IMR-90 (cell line): ENCODE measurements around the gene CENPT. TPM values are rescaled to one million over a fixed set of nuclear protein-coding genes. Genes with fewer than 3 reads are reported as not detected.

ENCODE experiments used
- ATAC-seq: fragments of 200-7000 bp; cut with Tn5 transposase; 2 replicates; pipeline ENCODE4 v1.9.1; 2020; ENCODE audit warnings: low read depth, mild to moderate bottlenecking, moderate library complexity
- BruUV-seq: library from RNA; stranded (reverse); fragments of 400-500 nt; replicated peaks from 2 replicates; lab custom pipeline; 2021; lab: Mats Ljungman, UMichigan
- CTCF ChIA-PET: fragments of 300-600 bp; formaldehyde crosslinking; extraction: SDS; loops from one replicate; lab custom pipeline; 2021; ENCODE audit warnings: antibody characterized with exemption; lab: Yijun Ruan, JAX
- POLR2A ChIA-PET: fragments of 300-600 bp; sonication (Branson Sonifier 250); formaldehyde crosslinking; loops from one replicate; lab custom pipeline; 2022; ENCODE audit warnings: antibody characterized with exemption; ENCODE audit not compliant: unreplicated experiment; lab: Charles Lee
- DNase-seq: peaks from one replicate; pipeline ENCODE4 v3.0.0; 2013
- H2AFZ ChIP-seq: replicated peaks from 2 replicates; pipeline ENCODE3; 2013; ENCODE audit warnings: low read length, mild to moderate bottlenecking; ENCODE audit not compliant: poor library complexity
- H2AK5ac ChIP-seq: 2 replicates; pipeline ENCODE4 v1.6.1; 2013; ENCODE audit warnings: low read depth, low read length, inconsistent platforms
- H2AK9ac ChIP-seq: replicated peaks from 2 replicates; pipeline ENCODE3; 2013; ENCODE audit warnings: mild to moderate bottlenecking, low read depth, low read length, moderate library complexity; ENCODE audit not compliant: poor library complexity
- H2BK120ac ChIP-seq: 2 replicates; pipeline ENCODE4 v1.6.1; 2013; ENCODE audit warnings: low read depth, low read length, inconsistent platforms
- H2BK15ac ChIP-seq: 3 replicates; pipeline ENCODE4 v1.6.1; 2013; ENCODE audit warnings: low read depth, low read length, inconsistent platforms
- H2BK20ac ChIP-seq: 2 replicates; pipeline ENCODE4 v1.6.1; 2013; ENCODE audit warnings: low read depth, mild to moderate bottlenecking, inconsistent platforms, low read length, moderate library complexity
- H2BK5ac ChIP-seq: 2 replicates; pipeline ENCODE4 v1.6.1; 2013; ENCODE audit warnings: mild to moderate bottlenecking, low read depth, low read length, inconsistent platforms; ENCODE audit not compliant: poor library complexity, severe bottlenecking
- H3K14ac ChIP-seq: replicated peaks from 2 replicates; pipeline ENCODE4 v1.6.1; 2013; ENCODE audit warnings: low read depth, low read length, inconsistent platforms
- H3K18ac ChIP-seq: 2 replicates; pipeline ENCODE4 v1.6.1; 2013; ENCODE audit warnings: low read depth, low read length, control low read depth
- H3K23ac ChIP-seq: 2 replicates; pipeline ENCODE4 v1.6.1; 2013; ENCODE audit warnings: low read depth, low read length, inconsistent platforms
- H3K27ac ChIP-seq: 2 replicates; pipeline ENCODE4 v1.5.1; 2013; ENCODE audit warnings: mild to moderate bottlenecking, control low read depth, low read length; ENCODE audit not compliant: insufficient read depth
- H3K27me3 ChIP-seq: 2 replicates; pipeline ENCODE4 v1.6.1; 2013; ENCODE audit warnings: low read length; ENCODE audit not compliant: control insufficient read depth, insufficient read depth
- H3K36me3 ChIP-seq: 2 replicates; pipeline ENCODE4 v1.6.1; 2013; ENCODE audit warnings: low read length, mixed read lengths; ENCODE audit not compliant: control insufficient read depth, insufficient read depth
- H3K4ac ChIP-seq: 2 replicates; pipeline ENCODE4 v1.6.1; 2013; ENCODE audit warnings: low read depth, low read length, inconsistent platforms
- H3K4me1 ChIP-seq: 2 replicates; pipeline ENCODE4 v1.6.1; 2013; ENCODE audit warnings: low read length, mixed read lengths; ENCODE audit not compliant: control insufficient read depth, insufficient read depth
- H3K4me2 ChIP-seq: 2 replicates; pipeline ENCODE4 v1.6.1; 2013; ENCODE audit warnings: low read depth, mild to moderate bottlenecking, control low read depth, low read length, moderate library complexity
- H3K4me3 ChIP-seq: 2 replicates; pipeline ENCODE4 v1.5.1; 2013; ENCODE audit warnings: low read depth, mild to moderate bottlenecking, control low read depth, low read length, moderate library complexity; ENCODE audit not compliant: insufficient read depth
- H3K56ac ChIP-seq: 2 replicates; pipeline ENCODE4 v1.6.1; 2013; ENCODE audit warnings: low read length, inconsistent platforms; ENCODE audit not compliant: insufficient read depth; ENCODE audit errors: extremely low read depth
- H3K79me1 ChIP-seq, 2 experiments: 2 replicates each; pipeline ENCODE4 v1.6.1; 2013; ENCODE audit warnings: low read length in 2 of 2, inconsistent platforms in 1 of 2, low read depth in 1 of 2
- H3K9ac ChIP-seq: 2 replicates; pipeline ENCODE4 v1.6.1; 2013; ENCODE audit warnings: low read depth, low read length, control low read depth
- H3K9me1 ChIP-seq: 2 replicates; pipeline ENCODE4 v1.6.1; 2013; ENCODE audit warnings: low read length, inconsistent platforms; ENCODE audit not compliant: insufficient read depth
- H3K9me3 ChIP-seq: 2 replicates; pipeline ENCODE4 v1.6.1; 2013; ENCODE audit warnings: low read length; ENCODE audit not compliant: control insufficient read depth, insufficient read depth
- H4K20me1 ChIP-seq: 2 replicates; pipeline ENCODE4 v1.6.1; 2013; ENCODE audit warnings: low read length, inconsistent platforms; ENCODE audit not compliant: insufficient read depth
- H4K5ac ChIP-seq: 2 replicates; pipeline ENCODE4 v1.6.1; 2013; ENCODE audit warnings: mild to moderate bottlenecking, low read depth, low read length, control low read depth
- H4K8ac ChIP-seq, 2 experiments: 2 replicates each; pipeline ENCODE4 v1.6.1; 2013; ENCODE audit warnings: low read depth in 2 of 2, low read length in 2 of 2, control low read depth in 1 of 2, inconsistent platforms in 1 of 2
- H4K91ac ChIP-seq: 2 replicates; pipeline ENCODE4 v1.6.1; 2013; ENCODE audit warnings: low read depth, low read length, inconsistent platforms; ENCODE audit not compliant: insufficient read depth
- BHLHE40 ChIP-seq: fragments of 150-350 bp; IDR thresholded peaks from 2 replicates; pipeline ENCODE4 v1.6.1; 2016; ENCODE audit warnings: mild to moderate bottlenecking, low read depth, low read length
- CEBPB ChIP-seq: IDR thresholded peaks from 2 replicates; pipeline ENCODE4 v1.6.1; 2012; ENCODE audit warnings: low read depth, low read length, improper control_type of control experiment
- CHD1 ChIP-seq: IDR thresholded peaks from 2 replicates; pipeline ENCODE4 v1.6.1; 2012; ENCODE audit warnings: low read depth, low read length, improper control_type of control experiment
- CTCF ChIP-seq: conservative IDR thresholded peaks from 2 replicates; pipeline ENCODE4 v1.5.1; 2012; ENCODE audit warnings: mild to moderate bottlenecking, low read depth, low read length, improper control_type of control experiment
- ELK1 ChIP-seq: fragments of 150-350 bp; IDR thresholded peaks from 2 replicates; pipeline ENCODE4 v1.6.1; 2016; ENCODE audit warnings: low read depth, mild to moderate bottlenecking, low read length, moderate library complexity, borderline replicate concordance
- FOS ChIP-seq: fragments of 150-350 bp; IDR thresholded peaks from 2 replicates; pipeline ENCODE4 v1.6.1; 2016; ENCODE audit warnings: low read depth, low read length
- MAFK ChIP-seq: IDR thresholded peaks from 2 replicates; pipeline ENCODE4 v1.6.1; 2012; ENCODE audit warnings: low read depth, low read length, improper control_type of control experiment
- MAZ ChIP-seq: IDR thresholded peaks from 2 replicates; pipeline ENCODE4 v1.6.1; 2012; ENCODE audit warnings: low read depth, mild to moderate bottlenecking, low read length, improper control_type of control experiment, moderate library complexity, borderline replicate concordance
- MXI1 ChIP-seq: IDR thresholded peaks from 2 replicates; pipeline ENCODE4 v1.6.1; 2012; ENCODE audit warnings: low read depth, mild to moderate bottlenecking, low read length, moderate library complexity, borderline replicate concordance
- NFE2L2 ChIP-seq: fragments of 150-350 bp; IDR thresholded peaks from 2 replicates; pipeline ENCODE4 v1.6.1; 2016; ENCODE audit warnings: low read depth, mild to moderate bottlenecking, low read length
- POLR2A ChIP-seq: IDR thresholded peaks from 2 replicates; pipeline ENCODE4 v1.6.1; 2012; ENCODE audit warnings: mild to moderate bottlenecking, low read depth, low read length
- RAD21 ChIP-seq: IDR thresholded peaks from 2 replicates; pipeline ENCODE4 v1.6.1; 2012; ENCODE audit warnings: low read length, improper control_type of control experiment
- RCOR1 ChIP-seq: IDR thresholded peaks from 2 replicates; pipeline ENCODE4 v1.6.1; 2012; ENCODE audit warnings: mild to moderate bottlenecking, low read length, improper control_type of control experiment; ENCODE audit not compliant: insufficient replicate concordance
- RFX5 ChIP-seq: IDR thresholded peaks from 2 replicates; pipeline ENCODE4 v1.8.0; 2012; ENCODE audit warnings: low read depth, mild to moderate bottlenecking, low read length, moderate library complexity
- SMC3 ChIP-seq: fragments of 150-350 bp; IDR thresholded peaks from 2 replicates; pipeline ENCODE4 v1.6.1; 2016; ENCODE audit warnings: low read depth, mild to moderate bottlenecking, antibody characterized with exemption, low read length, moderate library complexity
- USF2 ChIP-seq: fragments of 150-350 bp; IDR thresholded peaks from 2 replicates; pipeline ENCODE4 v1.6.1; 2017; ENCODE audit warnings: mild to moderate bottlenecking, antibody characterized with exemption, low read length, low read depth
- WGBS, 2 experiments: methylation state at CpG; one replicate each; pipeline versions ENCODE4 v1.1.5 to v1.1.7; 2013; ENCODE audit warnings: missing lambda C conversion rate in 2 of 2; ENCODE audit not compliant: insufficient read length in 1 of 2; ENCODE audit errors: extremely low coverage in 2 of 2; 5-methylcytosine and 5-hydroxymethylcytosine counted together
- dilution Hi-C: fragments of 300-500 bp; cut with HindIII; formaldehyde crosslinking; loops from one replicate; pipeline ENCODE4 v1.14.3; 2018; ENCODE audit warnings: low sequenced_read_pairs; ENCODE audit not compliant: unreplicated experiment
- in situ Hi-C: fragments of 300-500 bp; cut with MboI; formaldehyde crosslinking; loops from 3 replicates; pipeline ENCODE4 v1.14.3; 2019; ENCODE audit warnings: low sequenced_read_pairs, inconsistent platforms, mixed read lengths
- intact Hi-C: fragments of 100-400 bp; cut with micrococcal nuclease; formaldehyde crosslinking; loops from 2 replicates; pipeline ENCODE4 v1.10.0; 2022
- polyA plus RNA-seq, 3 experiments: library from polyadenylated mRNA; depleted of rRNA; stranded (reverse); fragments of >200 nt; gene quantifications; 2 replicates each; pipeline ENCODE4 v1.2.3, GENCODE V29; 2012; ENCODE audit warnings: low replicate concordance in 1 of 3
- total RNA-seq: library from RNA; depleted of rRNA; stranded (reverse); fragments of >200 nt; gene quantifications from 2 replicates; pipeline ENCODE4 v1.2.3, GENCODE V29; 2012

Gene CENPT
- total and polyA plus RNA-seq, 2 of the 4 experiments (the other 2 are of a cell fraction) = 33.3 to 83.1 TPM

GRCh38 chr16:67820608-67821259 lies 26.8 kb downstream of the CENPT start:
- dilution Hi-C loops (no loop called here), intact Hi-C loops (no loop called here), in situ Hi-C loops (no loop called here)
- ATAC-seq = no peak
- no peak overlapping the region for H2AK9ac ChIP-seq
- no peak overlapping the region for H4K5ac ChIP-seq
- H3K4me3 ChIP-seq = no peak overlapping the region
- H3K36me3 ChIP-seq = peaks cover 1% of the 10 kb centered on the region
- H2BK15ac ChIP-seq = no peak overlapping the region
- DNase-seq = no peak
- no peak overlapping the region for H3K9ac ChIP-seq
- no peak overlapping the region for H3K14ac ChIP-seq
- no peak overlapping the region for H2AFZ ChIP-seq
- no peaks in the 10 kb centered on the region for H3K79me1 ChIP-seq
- no peak overlapping the region for H3K27ac ChIP-seq
- no peak overlapping the region for H2BK120ac ChIP-seq
- H3K4ac ChIP-seq = no peak overlapping the region
- H2AK5ac ChIP-seq = no peak overlapping the region
- no peaks in the 10 kb centered on the region for H3K9me1 ChIP-seq
- no peak overlapping the region for H3K4me2 ChIP-seq
- CTCF ChIA-PET = no interaction called here
- H2BK5ac ChIP-seq = no peak overlapping the region
- no peaks in the 10 kb centered on the region for H4K20me1 ChIP-seq
- H3K56ac ChIP-seq = no peak overlapping the region
- no peak overlapping the region for H3K18ac ChIP-seq
- no peak overlapping the region for H3K23ac ChIP-seq
- no peaks in the 10 kb centered on the region for H3K9me3 ChIP-seq
- no peak overlapping the region for H4K91ac ChIP-seq
- H3K4me1 ChIP-seq = no peaks in the 10 kb centered on the region
- H2BK20ac ChIP-seq = no peak overlapping the region
- TF ChIP-seq MXI1 (no peak), RAD21 (no peak), NFE2L2 (no peak), RCOR1 (no peak), MAZ (no peak), ELK1 (no peak), CHD1 (no peak), RFX5 (no peak), BHLHE40 (no peak), MAFK (no peak), USF2 (no peak), SMC3 (no peak), FOS (no peak), POLR2A (no peak), CTCF (no peak), CEBPB (no peak)
- POLR2A ChIA-PET = no interaction called here
- H3K27me3 ChIP-seq = no peaks in the 10 kb centered on the region
- BruUV-seq = no TSS peak
- H4K8ac ChIP-seq = no peak overlapping the region
- 79% methylated on average over 7 of the region's 11 CpGs; no CpG with 5 or more reads in 1 of the 2 experiments for WGBS, 2 experiments
